ENCODE data around the gene TMOD4.
"Not testable (repeated sequence)": the region's sequence is repeated elsewhere in the genome, so short reads cannot be mapped to it uniquely, and the experiment has no call there.

The TMOD4 gene

DNA sequence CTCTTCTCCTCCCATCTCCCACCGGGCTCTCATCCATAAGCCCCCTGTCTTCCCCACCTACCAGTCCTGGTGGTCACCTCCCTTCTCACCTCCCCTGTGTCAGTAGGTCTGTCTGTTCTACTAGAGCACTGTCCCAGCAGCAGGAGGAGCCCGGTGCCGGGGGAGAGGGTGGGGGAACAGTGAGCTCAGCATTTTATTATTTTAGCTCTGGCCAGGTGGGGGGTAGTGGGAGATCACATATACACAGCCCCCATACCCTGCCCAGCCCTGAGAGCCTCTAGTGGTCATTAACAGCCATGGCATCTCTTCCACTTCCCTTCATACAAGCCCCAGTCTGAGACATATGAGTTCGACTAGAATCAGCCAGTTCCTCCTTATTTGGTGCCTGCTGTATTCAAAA, at the start of gene TMOD4:
Gene TMOD4, minus strand, starts transcription at position 119 of the 400 bp plus-strand sequence. CDS start 1,106 bp downstream, outside the sequence.
- DNase-seq (ENCODE audit: low spot score): no peak

DNA sequence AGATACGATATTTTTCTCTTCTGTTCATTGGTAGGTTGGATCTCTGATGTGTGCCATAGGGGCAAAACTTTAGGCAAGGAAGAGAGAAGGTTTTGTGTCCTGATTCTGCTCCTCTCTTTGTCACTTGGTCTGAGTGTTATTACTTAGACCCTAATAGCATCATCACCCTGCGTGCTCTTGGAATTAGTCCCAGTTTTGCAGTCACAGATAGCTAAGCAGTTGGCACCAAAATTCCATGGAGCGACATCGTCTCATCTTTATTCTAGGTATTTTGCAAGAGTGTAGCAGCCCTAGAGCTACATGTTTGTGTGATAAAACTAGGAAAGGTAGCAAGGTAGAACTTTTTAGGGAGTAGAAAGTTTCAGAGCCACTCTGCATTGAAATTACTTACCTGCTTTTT, 46.3 kb upstream of the TMOD4 start:
- no peak for DNase-seq (ENCODE audit: low spot score)

GRCh38 chr1:151221616-151222015, 45.8 kb upstream of the TMOD4 start:
- DNase-seq (ENCODE audit: low spot score): no peak

- DNase-seq (ENCODE audit: low spot score): no peak
Observed at GRCh38 chr1:151213560-151213959, 37.8 kb upstream of the TMOD4 start.

DNA sequence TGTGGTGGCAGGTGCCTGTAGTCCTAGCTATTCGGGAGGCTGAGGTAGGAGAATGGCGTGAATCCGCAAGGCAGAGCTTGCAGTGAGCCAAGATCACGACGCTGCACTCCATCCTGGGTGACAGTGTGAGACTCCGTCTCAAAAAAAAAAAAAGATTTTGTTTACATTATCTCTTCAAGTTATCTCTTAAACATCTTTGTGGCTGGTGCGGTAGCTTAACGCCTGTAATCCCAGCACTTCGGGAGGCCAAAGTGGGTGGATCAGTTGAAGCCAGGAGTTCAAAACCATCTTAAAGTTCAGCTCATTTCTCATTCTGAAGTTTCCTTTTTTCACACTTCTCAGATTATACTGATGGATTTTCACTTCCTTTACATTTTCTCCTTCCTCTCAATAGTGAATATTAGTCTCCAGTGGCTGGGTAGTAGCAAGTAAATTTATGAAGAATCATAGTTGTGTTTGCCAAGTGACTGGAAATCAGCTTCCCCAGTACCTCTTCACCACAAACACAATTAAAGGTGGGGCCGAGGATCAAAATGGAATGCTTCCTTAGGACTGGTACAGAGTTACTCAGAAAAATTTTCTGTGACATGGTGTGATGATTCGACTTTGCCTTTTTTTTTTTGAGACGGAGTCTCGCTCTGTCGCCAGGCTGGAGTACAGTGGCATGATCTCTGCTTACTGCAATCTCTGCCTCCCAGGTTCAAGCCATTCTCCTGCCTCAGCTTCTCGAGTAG, 36.4 kb upstream of the TMOD4 start:
- no peak for DNase-seq (ENCODE audit: low spot score)

- DNase-seq (ENCODE audit: low spot score): no peak
Observed at GRCh38 chr1:151210830-151211229, 35.0 kb upstream of the TMOD4 start.

DNA sequence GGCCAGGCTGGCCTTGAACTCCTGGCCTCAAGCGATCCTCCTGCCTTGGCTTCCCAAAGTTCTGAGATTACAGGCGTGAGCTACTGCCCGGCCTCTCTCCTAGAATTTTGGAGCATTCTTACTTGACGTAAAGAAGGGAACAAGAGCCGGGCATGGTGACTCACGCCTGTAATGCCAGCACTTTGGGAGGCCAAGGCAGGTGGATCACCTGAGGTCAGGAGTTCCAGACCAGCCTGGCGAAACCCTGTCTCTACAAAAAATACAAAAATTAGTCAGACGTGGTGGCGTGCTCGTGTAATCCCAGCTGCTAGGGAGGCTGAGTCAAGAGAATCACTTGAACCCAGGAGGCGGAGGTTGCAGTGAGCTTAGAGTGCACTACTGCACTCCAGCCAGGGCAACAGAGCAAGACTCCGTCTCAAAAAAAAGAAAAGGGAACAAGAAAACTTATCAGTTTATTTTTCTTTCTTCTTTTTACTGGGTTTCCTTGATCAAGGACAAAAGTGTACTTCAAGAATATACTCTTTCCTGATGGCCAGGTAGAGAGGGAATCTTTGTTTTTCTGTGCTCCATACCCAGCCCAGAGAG, 29.7 kb upstream of the TMOD4 start:
- not testable (repeated sequence) for DNase-seq (ENCODE audit: low spot score)

GRCh38 chr1:151199873-151200581, 24.2 kb upstream of the TMOD4 start:
- no peak for DNase-seq (ENCODE audit: low spot score)

DNA sequence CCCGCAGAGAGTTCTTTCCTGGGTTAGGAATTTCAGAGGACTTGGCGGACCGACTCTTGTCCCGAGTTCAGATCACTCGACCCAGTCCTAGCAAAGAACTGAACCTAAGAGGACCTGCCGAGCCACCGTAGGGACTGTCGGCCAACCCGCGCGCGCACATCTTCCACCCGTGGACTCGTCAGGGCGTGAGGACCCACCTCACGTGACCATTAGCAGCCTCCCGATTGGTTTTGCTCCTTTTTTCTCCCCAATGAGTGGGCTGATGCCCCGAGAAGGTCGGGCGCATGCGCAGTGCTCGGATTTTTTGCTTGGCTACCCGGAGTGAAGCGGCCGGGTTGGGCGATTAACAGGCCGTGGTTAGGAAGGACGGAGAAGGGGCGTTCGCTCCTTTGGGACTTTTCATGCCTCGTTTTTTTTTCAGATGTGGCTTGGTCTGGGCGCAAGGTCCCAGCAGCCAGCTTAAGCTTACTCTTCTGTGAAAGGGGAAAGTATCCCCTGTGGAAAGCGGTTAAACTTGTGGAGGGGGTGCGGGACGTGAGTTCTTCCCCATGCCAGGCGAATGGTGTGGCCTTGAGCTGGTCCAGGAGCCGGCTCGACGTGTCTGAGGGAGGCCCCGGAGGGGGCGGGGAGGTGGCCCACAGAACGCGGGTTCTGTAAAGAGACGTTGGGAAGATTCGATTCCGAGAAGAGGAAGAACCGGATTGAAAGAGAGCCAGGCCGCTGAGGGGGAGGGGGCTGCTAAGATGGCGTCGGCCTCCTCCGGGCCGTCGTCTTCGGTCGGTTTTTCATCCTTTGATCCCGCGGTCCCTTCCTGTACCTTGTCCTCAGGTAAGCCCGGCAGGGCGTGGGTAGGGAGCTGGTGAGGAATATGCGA, 22.7 kb upstream of the TMOD4 start, which contains the start of gene PIP5K1A:
Gene PIP5K1A, plus strand, starts transcription at position 299 of the 874 bp plus-strand sequence. Its CDS starts 445 bp downstream, at position 744.
- DNase-seq (ENCODE audit: low spot score): peak; percentile 99

GRCh38 chr1:151197863-151198253, 22.1 kb upstream of the TMOD4 start:
- no peak for DNase-seq (ENCODE audit: low spot score)

GRCh38 chr1:151196292-151196800, 20.6 kb upstream of the TMOD4 start:
- peak; percentile 56 for DNase-seq (ENCODE audit: low spot score)

DNA sequence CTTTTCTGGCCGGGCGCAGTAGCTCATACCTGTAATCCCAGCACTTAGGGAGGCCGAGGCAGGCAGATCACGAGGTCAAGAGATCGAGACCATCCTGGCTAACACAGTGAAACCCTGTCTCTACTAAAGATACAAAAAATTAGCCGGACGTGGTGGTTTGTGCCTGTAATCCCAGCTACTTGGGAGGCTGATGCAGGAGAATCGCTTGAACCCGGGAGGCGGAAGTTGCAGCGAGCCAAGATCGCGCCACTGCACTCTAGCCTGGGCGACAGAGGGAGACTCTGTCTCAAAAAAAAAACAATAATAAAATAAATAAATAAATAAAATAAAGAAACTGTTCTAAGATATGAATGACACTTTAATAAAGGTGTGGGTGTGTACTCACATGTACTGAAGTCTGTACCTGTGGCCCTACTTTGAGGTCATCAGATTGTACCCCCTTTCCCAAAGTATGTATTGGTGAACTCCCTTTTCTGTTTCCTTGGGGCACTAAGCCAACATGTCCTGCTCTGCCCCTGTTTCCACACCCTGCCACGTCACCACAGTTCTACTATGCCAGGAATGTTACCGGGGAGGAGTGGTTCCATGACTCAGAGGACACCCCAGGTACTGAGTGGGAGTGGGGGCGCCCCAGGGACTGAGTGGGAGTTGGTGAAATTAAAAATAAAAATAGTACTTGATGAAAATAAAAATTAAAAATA, 19.3 kb upstream of the TMOD4 start:
- not testable (repeated sequence) for DNase-seq (ENCODE audit: low spot score)

DNA sequence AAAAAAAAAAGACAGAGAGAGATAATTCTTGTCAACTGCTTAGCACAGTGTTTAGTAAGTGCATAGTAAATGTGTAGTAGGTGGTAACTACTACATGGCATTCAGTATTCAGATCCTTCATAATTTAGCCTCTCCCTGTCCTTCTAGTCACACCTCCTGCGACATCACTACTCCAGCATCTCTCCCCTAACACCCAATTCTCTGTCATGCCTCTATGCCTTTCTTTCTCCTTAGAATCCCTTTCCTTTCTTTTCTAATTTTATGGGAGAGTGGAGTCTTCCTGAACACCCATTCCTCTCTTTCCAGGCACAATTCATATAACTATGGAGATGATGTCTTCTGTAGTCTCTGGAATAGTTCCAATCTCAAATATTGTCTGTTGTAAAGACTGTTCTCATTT, 18.1 kb upstream of the TMOD4 start:
- no peak for DNase-seq (ENCODE audit: low spot score)

- DNase-seq (ENCODE audit: low spot score): no peak
Observed at GRCh38 chr1:151193304-151193703, 17.5 kb upstream of the TMOD4 start.

- no peak for DNase-seq (ENCODE audit: low spot score)
Observed at GRCh38 chr1:151192047-151192446, 16.3 kb upstream of the TMOD4 start.

- DNase-seq (ENCODE audit: low spot score): peak; percentile 84
Observed at GRCh38 chr1:151189637-151190445, 14.1 kb upstream of the TMOD4 start, which contains the start of gene VPS72. TSS of gene VPS72 (minus strand) at chr1:151190197. CDS start at chr1:151190121, 76 bp downstream.

GRCh38 chr1:151188667-151189066, 12.9 kb upstream of the TMOD4 start:
- not testable (repeated sequence) for DNase-seq (ENCODE audit: low spot score)

DNA sequence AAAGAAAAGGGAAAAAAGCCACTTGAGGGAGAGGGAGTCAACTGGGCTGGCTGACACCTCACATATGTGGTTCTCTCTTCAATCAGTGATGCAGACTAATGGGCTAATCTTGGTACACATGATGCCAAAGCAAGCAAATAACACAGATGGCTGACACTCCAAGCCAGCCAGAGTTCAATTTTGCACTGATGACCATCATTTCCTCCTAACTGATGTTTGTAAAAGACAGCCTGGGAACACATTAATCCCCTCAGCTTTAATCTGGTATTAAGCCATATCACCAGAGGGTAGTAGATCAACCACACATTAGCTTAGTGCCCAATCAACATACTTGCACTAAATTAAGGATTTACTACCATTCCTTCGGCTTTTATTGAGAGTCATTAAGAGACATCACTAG, 11.4 kb upstream of the TMOD4 start:
- no peak for DNase-seq (ENCODE audit: low spot score)

DNA sequence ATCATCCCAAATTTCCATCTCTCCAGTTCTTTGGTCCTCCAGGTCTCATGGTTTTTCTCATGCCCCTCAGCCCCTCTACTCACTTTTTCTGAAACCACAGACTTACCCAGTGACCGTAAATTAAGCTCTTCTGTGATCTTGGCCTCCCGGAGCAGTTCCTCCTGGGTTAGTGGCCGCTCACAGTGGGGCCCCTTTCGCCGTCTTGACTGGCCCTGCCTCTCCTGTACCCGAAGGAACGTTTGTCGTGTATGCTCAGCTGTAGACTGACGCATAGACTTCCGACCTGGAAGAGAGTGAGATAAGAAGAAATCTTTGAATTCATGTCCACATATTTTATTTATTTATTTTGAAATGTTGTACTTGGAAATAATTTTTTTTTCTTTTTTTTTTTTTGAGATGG, 8.4 kb upstream of the TMOD4 start:
- DNase-seq (ENCODE audit: low spot score): no peak

GRCh38 chr1:151176514-151177045, 799 bp upstream of the TMOD4 start:
- DNase-seq (ENCODE audit: low spot score): no peak

Measured in CD4-positive, alpha-beta T cell treated with Interleukin-6 at 100 ng/mL for 8 hours (primary cell).